ENCODE results near the gene COL13A1. TPM values are rescaled to one million over a fixed set of nuclear protein-coding genes. Genes with fewer than 3 reads are reported as not detected.

COL13A1 gene
- total RNA-seq, 4 donors from 2014 or later = 0.46 to 0.60 TPM; not detected in 2

- ATAC-seq (ENCODE audit: low FRiP score) = no peak
- DNase-seq (ENCODE audit: low spot score) = no peak
- TF ChIP-seq CTCF (IDR thresholded peaks at IDR 0.05) = no peak
These were observed 12.5 kb upstream of the COL13A1 start for GRCh38 chr10:69789164-69789576.

GRCh38 chr10:69791812-69792211 lies 9.9 kb upstream of the COL13A1 start:
- no peak for TF ChIP-seq CTCF (IDR thresholded peaks at IDR 0.05)
- DNase-seq (ENCODE audit: low spot score) (no peak), ATAC-seq (ENCODE audit: low FRiP score) (no peak)

GRCh38 chr10:69792341-69792740 lies 9.4 kb upstream of the COL13A1 start:
- ATAC-seq (ENCODE audit: low FRiP score) = no peak
- no peak for TF ChIP-seq CTCF (IDR thresholded peaks at IDR 0.05)
- DNase-seq (ENCODE audit: low spot score) = no peak

- ATAC-seq (ENCODE audit: low FRiP score) = no peak
- DNase-seq (ENCODE audit: low spot score) = no peak
- TF ChIP-seq CTCF (IDR thresholded peaks at IDR 0.05) = no peak
These were observed 7.0 kb upstream of the COL13A1 start for GRCh38 chr10:69794673-69795072.

- ATAC-seq (ENCODE audit: low FRiP score) = no peak
- no peak for DNase-seq (ENCODE audit: low spot score)
- no peak for TF ChIP-seq CTCF (IDR thresholded peaks at IDR 0.05)
These were observed 6.3 kb upstream of the COL13A1 start for GRCh38 chr10:69795242-69795934.

- TF ChIP-seq CTCF (IDR thresholded peaks at IDR 0.05) = no peak
- ATAC-seq (ENCODE audit: low FRiP score) (no peak), DNase-seq (ENCODE audit: low spot score) (no peak)
These were observed 3.7 kb upstream of the COL13A1 start for GRCh38 chr10:69797959-69798358.

- DNase-seq (ENCODE audit: low spot score) (no peak), ATAC-seq (ENCODE audit: low FRiP score) (no peak)
- TF ChIP-seq CTCF (IDR thresholded peaks at IDR 0.05) = no peak
These were observed 1.6 kb upstream of the COL13A1 start for GRCh38 chr10:69800109-69800508.

Measured in omental fat pad (tissue), 4 donors.